Activated naive CD4-positive, alpha-beta T cell treated with anti-CD3 and anti-CD28 coated beads, Interleukin-2, amount 10 ng/mL, durations not matched to agents 7 days and 5 days (primary cell): Measurements from ENCODE around the gene SEMA4B.
A peak's percentile ranks its signal among the peaks of the same experiment; 100 is the strongest.

Experiments
- CTCF ChIA-PET: fragments of 350-600 bp; sonication (Branson Sonifier 250); formaldehyde crosslinking; loops from one replicate; lab custom pipeline; 2021; ENCODE audit warnings: antibody characterized with exemption; lab: Charles Lee
- DNase-seq: peaks from one replicate; pipeline ENCODE4 v3.0.0-alpha.2; 2020
- H3K27ac Mint-ChIP-seq: one replicate; pipeline ENCODE4 v1.8.0; 2021; ENCODE audit warnings: mild to moderate bottlenecking, moderate library complexity, mixed read lengths
- H3K27me3 Mint-ChIP-seq: one replicate; pipeline ENCODE4 v1.8.0; 2021; ENCODE audit warnings: mild to moderate bottlenecking, mixed read lengths
- H3K36me3 Mint-ChIP-seq: one replicate; pipeline ENCODE4 v1.8.0; 2021; ENCODE audit warnings: mixed read lengths
- H3K4me1 Mint-ChIP-seq: one replicate; pipeline ENCODE4 v1.8.0; 2021; ENCODE audit warnings: mixed read lengths
- H3K4me3 Mint-ChIP-seq: one replicate; pipeline ENCODE4 v1.8.0; 2021; ENCODE audit warnings: mild to moderate bottlenecking, moderate library complexity, mixed read lengths
- H3K9me3 Mint-ChIP-seq: one replicate; pipeline ENCODE4 v1.8.0; 2021; ENCODE audit warnings: mixed read lengths

The SEMA4B gene

DNA sequence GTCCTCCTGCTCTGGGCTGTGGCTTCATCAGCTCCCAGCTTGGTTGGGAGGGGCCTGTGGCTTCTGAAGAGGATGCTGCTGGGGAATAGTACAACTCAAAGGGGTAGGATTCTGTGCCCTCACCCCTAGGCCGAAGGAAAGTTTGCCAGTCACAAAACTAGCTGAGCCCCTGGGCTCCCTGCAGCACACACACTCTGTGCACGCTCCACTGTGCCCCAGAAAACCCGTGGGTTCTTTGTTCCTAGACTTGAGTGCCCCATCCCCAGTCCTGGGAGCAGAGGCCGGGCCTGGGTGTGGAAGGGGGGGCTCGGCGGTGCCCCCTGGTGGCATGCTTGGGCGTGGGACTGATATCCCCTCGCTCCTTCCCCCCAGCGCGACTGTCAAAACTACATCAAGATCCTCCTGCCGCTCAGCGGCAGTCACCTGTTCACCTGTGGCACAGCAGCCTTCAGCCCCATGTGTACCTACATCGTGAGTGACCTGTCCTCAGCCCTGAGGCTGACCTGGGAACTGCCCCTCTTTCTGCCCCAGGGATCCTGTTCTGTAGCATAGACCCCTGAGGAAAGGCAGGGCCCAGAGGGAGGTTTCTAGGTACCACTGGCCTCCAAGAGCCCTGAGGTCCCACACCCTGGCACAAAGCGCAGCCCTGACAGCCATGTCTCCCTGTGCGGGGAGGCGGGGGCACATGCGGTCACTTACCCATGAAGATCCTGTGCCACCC lies 18.5 kb downstream of the SEMA4B start:
- Mint-ChIP-seq H3K4me3 (no peak overlapping the region), H3K36me3 (peaks cover 15% of the 10 kb centered on the region), H3K27me3 (no peaks in the 10 kb centered on the region), H3K27ac (no peak overlapping the region), H3K9me3 (no peaks in the 10 kb centered on the region), H3K4me1 (peaks cover 18% of the 10 kb centered on the region)
- DNase-seq = peak; percentile 69
- CTCF ChIA-PET = interaction anchor here (0.7 to 3.5 kb wide), 13 partner anchors 8 to 75 kb away, joined by 3 to 25 read pairs (median 4); partner anchors contain the start of gene SEMA4B

DNA sequence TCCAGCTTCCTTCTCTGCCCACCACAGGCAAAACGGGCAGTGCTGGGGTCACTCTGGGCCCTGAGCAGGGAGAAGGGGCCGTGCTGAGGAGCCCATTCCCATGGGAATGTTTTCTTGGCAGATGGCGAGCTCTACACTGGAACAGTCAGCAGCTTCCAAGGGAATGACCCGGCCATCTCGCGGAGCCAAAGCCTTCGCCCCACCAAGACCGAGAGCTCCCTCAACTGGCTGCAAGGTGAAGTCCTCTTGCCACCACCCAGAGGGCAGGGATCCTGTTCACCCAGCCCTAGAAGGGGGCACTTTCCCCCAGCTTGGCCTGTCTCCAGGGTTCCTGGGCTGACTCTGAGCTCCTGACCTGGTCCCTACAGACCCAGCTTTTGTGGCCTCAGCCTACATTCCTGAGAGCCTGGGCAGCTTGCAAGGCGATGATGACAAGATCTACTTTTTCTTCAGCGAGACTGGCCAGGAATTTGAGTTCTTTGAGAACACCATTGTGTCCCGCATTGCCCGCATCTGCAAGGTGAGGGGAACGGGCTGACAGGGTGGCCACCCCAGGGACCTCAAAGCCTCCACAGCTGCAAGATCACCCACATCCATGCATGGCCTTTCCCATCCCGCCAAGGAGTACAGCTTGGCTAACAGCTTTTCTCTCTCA lies 20.2 kb downstream of the SEMA4B start:
- H3K36me3 Mint-ChIP-seq = peaks cover 18% of the 10 kb centered on the region
- CTCF ChIA-PET = interaction anchor here (0.8 to 1.9 kb wide), 18 partner anchors 8 to 323 kb away, joined by 3 to 17 read pairs (median 4); no protein-coding TSS in a partner anchor
- H3K27ac Mint-ChIP-seq = no peak overlapping the region
- peaks cover 12% of the 10 kb centered on the region for H3K4me1 Mint-ChIP-seq
- H3K9me3 Mint-ChIP-seq = no peaks in the 10 kb centered on the region
- H3K27me3 Mint-ChIP-seq = no peaks in the 10 kb centered on the region
- H3K4me3 Mint-ChIP-seq = no peak overlapping the region
- DNase-seq = peak; percentile 51

GRCh38 chr15:90222547-90222946 lies 21.4 kb downstream of the SEMA4B start:
- no peaks in the 10 kb centered on the region for H3K9me3 Mint-ChIP-seq
- H3K27ac Mint-ChIP-seq = no peak overlapping the region
- CTCF ChIA-PET = interaction anchor here (0.6 to 1.9 kb wide), 7 partner anchors 10 to 80 kb away, joined by 3 to 17 read pairs (median 3); no protein-coding TSS in a partner anchor
- no peak for DNase-seq
- no peak overlapping the region for H3K4me3 Mint-ChIP-seq
- H3K4me1 Mint-ChIP-seq = peaks cover 9% of the 10 kb centered on the region
- peaks cover 23% of the 10 kb centered on the region for H3K36me3 Mint-ChIP-seq
- H3K27me3 Mint-ChIP-seq = no peaks in the 10 kb centered on the region

GRCh38 chr15:90223441-90224165 lies 22.5 kb downstream of the SEMA4B start:
- no peaks in the 10 kb centered on the region for H3K27me3 Mint-ChIP-seq
- peaks cover 23% of the 10 kb centered on the region for H3K36me3 Mint-ChIP-seq
- H3K27ac Mint-ChIP-seq = no peak overlapping the region
- H3K4me3 Mint-ChIP-seq = no peak overlapping the region
- no peak for DNase-seq
- no peaks in the 10 kb centered on the region for H3K9me3 Mint-ChIP-seq
- CTCF ChIA-PET = no interaction called here
- H3K4me1 Mint-ChIP-seq = peaks cover 9% of the 10 kb centered on the region

DNA sequence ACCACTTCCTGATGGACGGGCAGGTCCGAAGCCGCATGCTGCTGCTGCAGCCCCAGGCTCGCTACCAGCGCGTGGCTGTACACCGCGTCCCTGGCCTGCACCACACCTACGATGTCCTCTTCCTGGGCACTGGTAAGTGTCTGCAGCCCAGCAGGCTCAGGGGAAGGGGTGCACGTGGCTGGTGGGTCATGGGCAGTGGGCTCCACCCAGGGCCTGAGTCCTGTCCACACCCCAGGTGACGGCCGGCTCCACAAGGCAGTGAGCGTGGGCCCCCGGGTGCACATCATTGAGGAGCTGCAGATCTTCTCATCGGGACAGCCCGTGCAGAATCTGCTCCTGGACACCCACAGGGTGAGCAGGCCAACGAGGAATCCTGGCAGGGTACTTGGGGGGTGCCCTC lies 23.9 kb downstream of the SEMA4B start:
- CTCF ChIA-PET = no interaction called here
- Mint-ChIP-seq H3K4me3 (no peak overlapping the region), H3K4me1 (peaks cover 12% of the 10 kb centered on the region)

DNA sequence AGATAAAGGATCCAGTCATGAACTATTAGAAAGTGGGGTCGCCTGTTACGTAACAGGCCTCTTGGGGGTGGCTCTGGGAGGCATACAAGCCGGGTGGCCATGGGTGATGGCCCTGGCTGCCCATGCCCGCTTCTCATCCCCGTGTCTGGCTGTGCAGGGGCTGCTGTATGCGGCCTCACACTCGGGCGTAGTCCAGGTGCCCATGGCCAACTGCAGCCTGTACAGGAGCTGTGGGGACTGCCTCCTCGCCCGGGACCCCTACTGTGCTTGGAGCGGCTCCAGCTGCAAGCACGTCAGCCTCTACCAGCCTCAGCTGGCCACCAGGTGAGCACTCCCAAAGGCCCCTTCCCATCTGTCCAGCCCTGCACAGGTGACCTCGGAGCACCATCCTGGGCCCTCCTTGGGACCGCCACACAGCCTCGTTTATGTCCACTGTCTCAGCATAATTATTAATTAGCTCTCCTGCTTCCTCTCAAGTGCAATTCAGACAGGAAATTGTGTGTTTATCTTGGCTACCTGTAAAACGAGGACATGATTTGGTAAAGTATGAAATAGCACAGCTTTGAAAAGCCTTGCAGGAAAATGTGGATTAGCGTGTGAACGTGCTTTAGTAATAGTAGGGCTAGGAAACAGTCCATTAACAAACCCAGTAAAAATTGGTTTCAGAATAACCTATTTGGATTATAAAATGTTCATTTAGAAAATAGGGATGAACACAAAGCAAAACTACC lies 24.5 kb downstream of the SEMA4B start:
- Mint-ChIP-seq H3K4me3 (no peak overlapping the region), H3K27ac (no peak overlapping the region), H3K27me3 (no peaks in the 10 kb centered on the region), H3K9me3 (no peaks in the 10 kb centered on the region), H3K36me3 (peaks cover 37% of the 10 kb centered on the region), H3K4me1 (peaks cover 18% of the 10 kb centered on the region)
- DNase-seq = no peak
- CTCF ChIA-PET = no interaction called here

More for the DNA sequence above, 23.9 kb downstream of the SEMA4B start:
- Mint-ChIP-seq H3K27me3 (no peaks in the 10 kb centered on the region), H3K27ac (no peak overlapping the region), H3K36me3 (peaks cover 37% of the 10 kb centered on the region), H3K9me3 (no peaks in the 10 kb centered on the region)
- DNase-seq = no peak

- CTCF ChIA-PET = interaction anchor here (1.6 to 2.9 kb wide), 2 partner anchors 9 to 84 kb away, joined by 4 to 12 read pairs; no protein-coding TSS in a partner anchor
- no peaks in the 10 kb centered on the region for H3K9me3 Mint-ChIP-seq
Measured at GRCh38 chr15:90227336-90227735, 26.2 kb downstream of the SEMA4B start.

GRCh38 chr15:90227816-90228772 lies 27.0 kb downstream of the SEMA4B start:
- Mint-ChIP-seq H3K27me3 (no peaks in the 10 kb centered on the region), H3K4me1 (peaks cover 42% of the 10 kb centered on the region), H3K9me3 (no peaks in the 10 kb centered on the region), H3K36me3 (peaks cover 45% of the 10 kb centered on the region), H3K4me3 (no peak overlapping the region), H3K27ac (no peak overlapping the region)
- no peak for DNase-seq
- CTCF ChIA-PET = interaction anchor here (1.6 to 2.9 kb wide), 2 partner anchors 10 to 84 kb away, joined by 4 to 12 read pairs; no protein-coding TSS in a partner anchor

More at GRCh38 chr15:90227336-90227735, 26.2 kb downstream of the SEMA4B start:
- H3K27me3 Mint-ChIP-seq = no peaks in the 10 kb centered on the region
- H3K4me1 Mint-ChIP-seq = peaks cover 35% of the 10 kb centered on the region
- no peak overlapping the region for H3K27ac Mint-ChIP-seq
- no peak for DNase-seq
- H3K4me3 Mint-ChIP-seq = no peak overlapping the region
- peaks cover 44% of the 10 kb centered on the region for H3K36me3 Mint-ChIP-seq

DNA sequence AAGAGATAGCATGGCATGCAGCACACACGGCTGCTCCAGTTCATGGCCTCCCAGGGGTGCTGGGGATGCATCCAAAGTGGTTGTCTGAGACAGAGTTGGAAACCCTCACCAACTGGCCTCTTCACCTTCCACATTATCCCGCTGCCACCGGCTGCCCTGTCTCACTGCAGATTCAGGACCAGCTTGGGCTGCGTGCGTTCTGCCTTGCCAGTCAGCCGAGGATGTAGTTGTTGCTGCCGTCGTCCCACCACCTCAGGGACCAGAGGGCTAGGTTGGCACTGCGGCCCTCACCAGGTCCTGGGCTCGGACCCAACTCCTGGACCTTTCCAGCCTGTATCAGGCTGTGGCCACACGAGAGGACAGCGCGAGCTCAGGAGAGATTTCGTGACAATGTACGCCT lies 27.8 kb downstream of the SEMA4B start:
- Mint-ChIP-seq H3K27me3 (no peaks in the 10 kb centered on the region), H3K9me3 (no peaks in the 10 kb centered on the region), H3K27ac (no peak overlapping the region), H3K4me3 (no peak overlapping the region), H3K4me1 (peaks cover 42% of the 10 kb centered on the region), H3K36me3 (peaks cover 40% of the 10 kb centered on the region)
- no peak for DNase-seq
- CTCF ChIA-PET = interaction anchor here (2.9 kb wide), 1 partner anchor 11 kb away, joined by 12 read pairs; no protein-coding TSS in a partner anchor

DNA sequence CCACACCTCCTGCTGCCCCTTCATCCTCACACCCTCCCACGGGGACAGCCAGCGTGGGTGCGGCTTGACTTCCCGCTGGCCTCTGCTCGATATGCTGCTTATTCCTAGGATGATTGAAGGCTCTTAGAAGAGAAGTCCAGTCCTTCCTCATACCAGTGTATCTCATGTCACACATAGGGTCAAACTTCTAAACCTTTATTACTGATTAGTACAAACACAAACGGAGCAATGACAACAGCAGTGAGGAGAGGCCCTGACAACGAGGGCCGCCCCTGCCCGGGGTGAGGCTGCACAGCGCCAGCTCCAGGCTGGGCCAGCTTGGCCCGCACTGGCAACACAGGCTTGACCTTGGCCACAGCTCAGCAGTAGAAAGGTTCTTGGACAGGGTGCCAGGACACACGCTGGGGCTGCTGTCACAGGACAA lies 29.0 kb downstream of the SEMA4B start:
- Mint-ChIP-seq H3K27ac (peak overlapping the region; percentile 33), H3K4me1 (peaks cover 51% of the 10 kb centered on the region), H3K9me3 (no peaks in the 10 kb centered on the region), H3K4me3 (peak overlapping the region; percentile 88), H3K36me3 (peaks cover 33% of the 10 kb centered on the region), H3K27me3 (no peaks in the 10 kb centered on the region)
- DNase-seq = no peak
- CTCF ChIA-PET = interaction anchor here (1.0 to 1.2 kb wide), 3 partner anchors 8 to 702 kb away, joined by 3 to 5 read pairs (median 4); no protein-coding TSS in a partner anchor

DNA sequence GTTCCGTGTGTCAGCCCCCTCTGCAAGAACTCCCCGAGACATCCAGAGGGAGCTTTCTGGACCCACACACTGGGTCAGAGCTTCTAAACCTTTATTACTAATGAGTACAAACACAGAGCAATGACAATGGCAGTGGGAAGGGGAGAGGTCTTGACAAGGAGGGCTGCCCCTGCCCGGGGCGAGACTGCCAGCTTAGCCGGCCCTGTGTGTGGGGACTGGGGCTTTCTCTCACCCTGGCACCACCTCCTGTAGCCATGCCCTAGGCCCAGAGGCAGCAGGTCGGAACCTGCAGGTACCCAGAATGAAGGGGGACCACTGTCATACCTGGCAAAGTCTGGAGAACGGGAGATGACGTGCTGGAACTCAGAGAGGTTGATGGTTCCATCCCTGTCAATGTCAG lies 29.5 kb downstream of the SEMA4B start:
- peak overlapping the region; percentile 92 for H3K27ac Mint-ChIP-seq
- H3K27me3 Mint-ChIP-seq = no peaks in the 10 kb centered on the region
- CTCF ChIA-PET = interaction anchor here (0.7 to 1.5 kb wide), 4 partner anchors 9 to 701 kb away, joined by 3 to 5 read pairs (median 4); no protein-coding TSS in a partner anchor
- H3K9me3 Mint-ChIP-seq = no peaks in the 10 kb centered on the region
- peaks cover 54% of the 10 kb centered on the region for H3K4me1 Mint-ChIP-seq
- H3K4me3 Mint-ChIP-seq = peak overlapping the region; percentile 88
- H3K36me3 Mint-ChIP-seq = peaks cover 33% of the 10 kb centered on the region
- DNase-seq = no peak
